HepG2 (cell line): ENCODE measurements around the gene SLC22A12. TPM values are rescaled to one million over a fixed set of nuclear protein-coding genes. Genes with fewer than 3 reads are reported as not detected.

Experiments
- ATAC-seq: fragments of 200-7000 bp; cut with Tn5 transposase; 3 replicates; pipeline ENCODE4 v1.9.1; 2020; ENCODE audit warnings: mild to moderate bottlenecking, moderate library complexity
- BruUV-seq: library from RNA; stranded (reverse); fragments of 400-500 nt; replicated peaks from 2 replicates; lab custom pipeline; 2021; lab: Mats Ljungman, UMichigan
- CTCF ChIA-PET: fragments of 300-600 bp; formaldehyde crosslinking; extraction: SDS; loops from one replicate; lab custom pipeline; 2021; ENCODE audit warnings: low total read pairs, inconsistent platforms, low intra/inter-chr PET ratio; lab: Yijun Ruan, JAX
- POLR2A ChIA-PET: fragments of 350-600 bp; sonication (Branson Sonifier 250); formaldehyde crosslinking; loops from one replicate; lab custom pipeline; 2020; ENCODE audit warnings: antibody characterized with exemption, inconsistent platforms; lab: Yijun Ruan, JAX
- DNase-seq: peaks from one replicate; pipeline ENCODE4 v3.0.0-alpha.2; 2015; ENCODE audit warnings: low spot score
- FAIRE-seq: peaks from 3 replicates; lab custom pipeline; 2011; peaks lifted over from hg19 to GRCh38; lab: Jason Lieb, UNC
- H2AFZ ChIP-seq: one replicate; pipeline ENCODE4 v1.6.1; 2011; ENCODE audit warnings: low read length, inconsistent platforms
- H3K27ac ChIP-seq: fragments of 300-600 bp; 3 replicates; pipeline ENCODE4 v1.8.0; 2011; ENCODE audit warnings: mixed run types, mild to moderate bottlenecking, mixed read lengths, low read length, inconsistent platforms; ENCODE audit not compliant: insufficient read depth; ENCODE audit errors: extremely low read length
- H3K27me3 ChIP-seq, 2 experiments: fragments of 200-600 bp in 1 of 2; 2 replicates in 1 of 2; 3 replicates in 1 of 2; pipeline versions ENCODE4 v1.6.0 to v1.8.0; 2011; ENCODE audit warnings: low read length in 2 of 2, mild to moderate bottlenecking in 2 of 2, moderate library complexity in 2 of 2, inconsistent platforms in 1 of 2; ENCODE audit not compliant: insufficient read depth in 2 of 2, control insufficient read depth in 1 of 2
- H3K36me3 ChIP-seq, 2 experiments: fragments of 200-600 bp in 1 of 2; replicated peaks in 1 of 2; 2 replicates in 1 of 2; 3 replicates in 1 of 2; pipeline versions ENCODE4 v1.5.1 to v1.8.0; 2011; ENCODE audit warnings: low read length in 2 of 2, inconsistent platforms in 1 of 2; ENCODE audit not compliant: insufficient read depth in 2 of 2, control insufficient read depth in 1 of 2
- H3K4me1 ChIP-seq: 2 replicates; pipeline ENCODE4 v1.5.1; 2012; ENCODE audit warnings: low read length, inconsistent platforms; ENCODE audit not compliant: insufficient read depth
- H3K4me2 ChIP-seq: 2 replicates; pipeline ENCODE4 v1.6.0; 2011; ENCODE audit warnings: low read depth, low read length, inconsistent platforms
- H3K4me3 ChIP-seq, 3 experiments: fragments of 200-600 bp in 1 of 3; sonication (generic), shearing (Covaris generic) in 1 of 3; replicated peaks in 1 of 3; 2 replicates each; pipeline ENCODE4 v1.5.1; 2011 to 2016; ENCODE audit warnings: low read length in 3 of 3, inconsistent platforms in 2 of 3, low read depth in 2 of 3, mild to moderate bottlenecking in 2 of 3, control low read depth in 1 of 3, mixed read lengths in 1 of 3; ENCODE audit not compliant: insufficient read depth in 1 of 3
- H3K79me2 ChIP-seq: one replicate; pipeline ENCODE4 v1.6.1; 2011; ENCODE audit warnings: low read length, inconsistent platforms; ENCODE audit not compliant: insufficient read depth
- H3K9ac ChIP-seq: 2 replicates; pipeline ENCODE4 v1.6.0; 2011; ENCODE audit warnings: mild to moderate bottlenecking, low read depth, low read length, inconsistent platforms; ENCODE audit not compliant: insufficient read depth
- H3K9me3 ChIP-seq: 2 replicates; pipeline ENCODE4 v1.5.1; 2012; ENCODE audit warnings: mild to moderate bottlenecking, low read length
- H4K20me1 ChIP-seq: 2 replicates; pipeline ENCODE4 v1.6.0; 2011; ENCODE audit warnings: inconsistent platforms, mild to moderate bottlenecking, low read length, moderate library complexity; ENCODE audit not compliant: insufficient read depth
- ATAD3A ChIP-seq: sonication (generic); formaldehyde crosslinking; IDR thresholded peaks from 2 replicates; pipeline ENCODE4 v1.4.0; 2020; ENCODE audit warnings: missing genetic modification reagents
- GPN1 ChIP-seq: sonication (generic); formaldehyde crosslinking; IDR thresholded peaks from 2 replicates; pipeline ENCODE4 v1.5.1; 2020; ENCODE audit warnings: missing genetic modification reagents, borderline replicate concordance
- HMG20B ChIP-seq: conservative IDR thresholded peaks from 2 replicates; pipeline ENCODE4 v1.6.1; 2016; ENCODE audit warnings: missing genetic modification reagents, missing compliant biosample characterization
- MTA3 ChIP-seq: sonication (generic); formaldehyde crosslinking; IDR thresholded peaks from 2 replicates; pipeline ENCODE4 v1.4.0; 2020; ENCODE audit warnings: missing genetic modification reagents
- NBN ChIP-seq: fragments of 450-650 bp; conservative IDR thresholded peaks from 2 replicates; pipeline ENCODE4 v1.6.1; 2017
- NFAT5 ChIP-seq: sonication (generic); formaldehyde crosslinking; IDR thresholded peaks from 2 replicates; pipeline ENCODE4 v1.4.0; 2020; ENCODE audit warnings: missing genetic modification reagents
- POGZ ChIP-seq: sonication (generic); formaldehyde crosslinking; IDR thresholded peaks from 2 replicates; pipeline ENCODE4 v1.4.0; 2020; ENCODE audit warnings: mild to moderate bottlenecking, missing genetic modification reagents
- PRDM15 ChIP-seq: sonication (generic); formaldehyde crosslinking; IDR thresholded peaks from 2 replicates; pipeline ENCODE4 v1.4.0; 2020; ENCODE audit warnings: missing genetic modification reagents
- RXRA ChIP-seq: sonication (generic); formaldehyde crosslinking; IDR thresholded peaks from 2 replicates; pipeline ENCODE4 v1.5.1; 2020; ENCODE audit warnings: missing genetic modification reagents
- SKI ChIP-seq: fragments of 450-650 bp; IDR thresholded peaks from one replicate; pipeline ENCODE4 v1.6.1; 2018; ENCODE audit warnings: mild to moderate bottlenecking; ENCODE audit not compliant: partially characterized antibody
- SMYD3 ChIP-seq: sonication (generic); formaldehyde crosslinking; IDR thresholded peaks from 2 replicates; pipeline ENCODE4 v1.8.1; 2023; ENCODE audit warnings: mild to moderate bottlenecking, missing genetic modification reagents
- ZNF773 ChIP-seq: sonication (generic); formaldehyde crosslinking; IDR thresholded peaks from 2 replicates; pipeline ENCODE4 v1.4.0; 2020; ENCODE audit warnings: missing genetic modification reagents, borderline replicate concordance
- WGBS: methylation state at CpG from one replicate; pipeline ENCODE4 v1.1.6; 2017; ENCODE audit warnings: low lambda C conversion rate; 5-methylcytosine and 5-hydroxymethylcytosine counted together
- in situ Hi-C: cut with HindIII; loops from 2 replicates; pipeline ENCODE4 v1.10.0; 2017; ENCODE audit warnings: low pct_unique_long_range_greater_than_20kb; ENCODE audit not compliant: extremely low pct_ligation_motif_present
- intact Hi-C: fragments of 100-400 bp; cut with micrococcal nuclease; formaldehyde crosslinking; loops from one replicate; pipeline ENCODE4 v1.10.0; 2022; ENCODE audit not compliant: unreplicated experiment
- polyA plus RNA-seq, 8 experiments: library from polyadenylated mRNA; depleted of rRNA in 3 of 8; stranded (reverse) in 7 of 8; unstranded in 1 of 8; fragments of >200 nt; fragmentation: Illumina TruSeq in 4 of 8; extraction: Trizol in 4 of 8; gene quantifications; 2 replicates each; pipeline versions ENCODE4 v1.2.1 to v1.2.3, GENCODE V29; 2011 to 2016; ENCODE audit warnings: low read depth in 4 of 8, missing spikeins in 1 of 8, mixed read lengths in 1 of 8; ENCODE audit not compliant: insufficient read depth in 1 of 8
- total RNA-seq, 5 experiments: library from RNA; depleted of rRNA; stranded (reverse); fragments of >200 nt; fragmentation: Illumina TruSeq; extraction: Trizol; gene quantifications; 2 replicates each; pipeline ENCODE4 v1.2.3, GENCODE V29; 2016; ENCODE audit warnings: low read depth in 1 of 5
- TF ChIP-seq, protein P1 (sequence below): sonication (generic); formaldehyde crosslinking; IDR thresholded peaks from 2 replicates; pipeline ENCODE4 v1.8.1; 2022; ENCODE audit warnings: low read depth, mild to moderate bottlenecking, missing genetic modification reagents
- TF ChIP-seq, protein P2 (sequence below): sonication (generic); formaldehyde crosslinking; IDR thresholded peaks from 2 replicates; pipeline ENCODE4 v1.4.0; 2020; ENCODE audit warnings: mild to moderate bottlenecking, missing genetic modification reagents

The SLC22A12 gene
- total and polyA plus RNA-seq, 2 of the 13 experiments (the other 11 are each of a cell fraction or from before 2014, with no cell fraction given): not detected

- H3K4me2 ChIP-seq: no peak overlapping the region
- H3K36me3 ChIP-seq: no peaks in the 10 kb centered on the region
- H3K27ac ChIP-seq: no peak overlapping the region
- H4K20me1 ChIP-seq: no peaks in the 10 kb centered on the region
- H2AFZ ChIP-seq: no peak overlapping the region
- H3K27me3 ChIP-seq: peaks cover 0 to 31% of the 10 kb centered on the region in 2 experiments; a peak in 3 of 5 replicates
- POLR2A ChIA-PET: no interaction called here
- CTCF ChIA-PET: no interaction called here
- no peak for ATAC-seq
- 7% methylated on average over 6 of the region's 6 CpGs for WGBS
- no TSS peak for BruUV-seq
- no peak for FAIRE-seq
- peaks cover 33% of the 10 kb centered on the region for H3K4me1 ChIP-seq
- H3K9me3 ChIP-seq: no peaks in the 10 kb centered on the region
- H3K9ac ChIP-seq: no peak overlapping the region
- H3K4me3 ChIP-seq: no peak overlapping the region
- no peaks in the 10 kb centered on the region for H3K79me2 ChIP-seq
- in situ Hi-C loops (no loop called here), intact Hi-C loops (no loop called here)
- DNase-seq: no peak
- TF ChIP-seq NBN: no peak
- TF ChIP-seq ATAD3A (CRISPR knock-in tag): no peak
- TF ChIP-seq RXRA (CRISPR knock-in tag): no peak
- TF ChIP-seq PRDM15 (CRISPR knock-in tag): no peak
- TF ChIP-seq SMYD3 (CRISPR knock-in tag): no peak
- TF ChIP-seq MTA3 (CRISPR knock-in tag): no peak
- no peak for TF ChIP-seq SKI
- no peak for TF ChIP-seq POGZ (CRISPR knock-in tag)
- TF ChIP-seq, protein P1, sequence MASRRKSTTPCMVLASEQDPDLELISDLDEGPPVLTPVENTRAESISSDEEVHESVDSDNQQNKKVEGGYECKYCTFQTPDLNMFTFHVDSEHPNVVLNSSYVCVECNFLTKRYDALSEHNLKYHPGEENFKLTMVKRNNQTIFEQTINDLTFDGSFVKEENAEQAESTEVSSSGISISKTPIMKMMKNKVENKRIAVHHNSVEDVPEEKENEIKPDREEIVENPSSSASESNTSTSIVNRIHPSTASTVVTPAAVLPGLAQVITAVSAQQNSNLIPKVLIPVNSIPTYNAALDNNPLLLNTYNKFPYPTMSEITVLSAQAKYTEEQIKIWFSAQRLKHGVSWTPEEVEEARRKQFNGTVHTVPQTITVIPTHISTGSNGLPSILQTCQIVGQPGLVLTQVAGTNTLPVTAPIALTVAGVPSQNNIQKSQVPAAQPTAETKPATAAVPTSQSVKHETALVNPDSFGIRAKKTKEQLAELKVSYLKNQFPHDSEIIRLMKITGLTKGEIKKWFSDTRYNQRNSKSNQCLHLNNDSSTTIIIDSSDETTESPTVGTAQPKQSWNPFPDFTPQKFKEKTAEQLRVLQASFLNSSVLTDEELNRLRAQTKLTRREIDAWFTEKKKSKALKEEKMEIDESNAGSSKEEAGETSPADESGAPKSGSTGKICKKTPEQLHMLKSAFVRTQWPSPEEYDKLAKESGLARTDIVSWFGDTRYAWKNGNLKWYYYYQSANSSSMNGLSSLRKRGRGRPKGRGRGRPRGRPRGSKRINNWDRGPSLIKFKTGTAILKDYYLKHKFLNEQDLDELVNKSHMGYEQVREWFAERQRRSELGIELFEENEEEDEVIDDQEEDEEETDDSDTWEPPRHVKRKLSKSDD (CRISPR knock-in tag): no peak
- no peak for TF ChIP-seq NFAT5 (CRISPR knock-in tag)
- TF ChIP-seq HMG20B (CRISPR knock-in tag): no peak
- TF ChIP-seq ZNF773 (CRISPR knock-in tag): no peak
- TF ChIP-seq, protein P2, sequence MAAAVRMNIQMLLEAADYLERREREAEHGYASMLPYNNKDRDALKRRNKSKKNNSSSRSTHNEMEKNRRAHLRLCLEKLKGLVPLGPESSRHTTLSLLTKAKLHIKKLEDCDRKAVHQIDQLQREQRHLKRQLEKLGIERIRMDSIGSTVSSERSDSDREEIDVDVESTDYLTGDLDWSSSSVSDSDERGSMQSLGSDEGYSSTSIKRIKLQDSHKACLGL (CRISPR knock-in tag): no peak
- no peak for TF ChIP-seq GPN1
Observed at GRCh38 chr11:64577202-64577601, 13.8 kb upstream of the SLC22A12 start.
